ENCODE measurements around the gene PDAP1. TPM values are rescaled to one million over a fixed set of nuclear protein-coding genes. Genes with fewer than 3 reads are reported as not detected.

PDAP1 gene
- total RNA-seq, 1 experiment from 2014 or later, result 150 TPM

DNA sequence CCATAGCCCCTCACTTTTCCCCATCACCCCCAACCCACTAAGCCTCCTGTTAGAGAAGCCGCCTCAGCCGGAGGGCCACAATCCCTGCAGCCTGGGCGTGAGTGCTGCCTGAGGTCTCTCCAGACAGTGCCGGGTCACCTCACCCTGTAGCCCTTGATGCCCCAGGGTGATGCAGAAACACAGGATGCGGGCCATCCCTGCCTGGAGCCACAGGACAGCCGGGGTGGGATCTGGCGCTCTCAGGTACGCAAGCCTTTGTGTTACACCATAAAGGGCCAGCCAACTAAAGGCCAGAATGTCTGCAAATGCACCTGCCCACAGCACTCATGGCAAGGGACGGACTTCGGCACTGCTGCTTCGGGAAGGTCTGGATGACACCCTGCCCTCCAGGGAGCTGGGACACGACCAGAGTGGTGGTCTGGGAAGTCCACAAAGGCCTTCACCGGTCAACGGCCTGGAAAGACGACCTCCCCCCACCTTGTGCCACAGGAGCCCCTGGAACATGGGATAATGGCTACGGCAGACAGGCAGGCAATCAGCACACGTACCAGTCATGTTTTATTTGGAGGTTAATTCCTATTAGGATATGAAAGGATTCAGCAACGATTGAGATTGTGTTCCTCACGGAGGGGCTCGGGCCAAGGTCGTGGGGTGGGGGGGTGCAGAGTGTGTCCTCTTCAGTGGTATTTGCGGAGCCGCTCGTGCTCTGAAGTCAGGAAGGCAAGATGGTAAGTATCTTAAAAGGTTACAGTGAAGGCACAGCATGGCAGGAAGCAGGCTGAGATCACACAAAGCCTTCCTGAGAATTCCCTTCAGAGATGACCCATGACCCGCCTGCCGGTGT is 49.5 kb upstream of the PDAP1 start:
- Histone ChIP-seq H3K9me3 (ENCODE audit: control insufficient read depth, low read depth, low read length) (no peaks in the 10 kb centered on the region), H2BK15ac (ENCODE audit: low read depth, low read length) (no peak overlapping the region), H3K14ac (ENCODE audit: insufficient read depth, low read length) (no peak overlapping the region), H4K5ac (ENCODE audit: insufficient read length, low read depth, low read length) (no peak overlapping the region), H3K18ac (ENCODE audit: insufficient read length, low read depth, low read length) (no peak overlapping the region), H3K4ac (ENCODE audit: low read depth, low read length) (no peak overlapping the region), H3K79me2 (ENCODE audit: insufficient read depth, low read length) (peaks cover 4% of the 10 kb centered on the region; the same call in 1 of the 2 replicates), H2BK120ac (ENCODE audit: low read depth, low read length, poor library complexity, severe bottlenecking) (no peak overlapping the region), H3K23ac (ENCODE audit: insufficient read length, low read depth, low read length) (no peak overlapping the region), H4K8ac (replicated peaks; ENCODE audit: insufficient read length, low read depth, low read length) (no peak overlapping the region), H3K56ac (ENCODE audit: insufficient read length, low read depth, low read length) (no peak overlapping the region), H3K4me2 (ENCODE audit: insufficient read depth, insufficient read length, low read length) (no peak overlapping the region), H3K23me2 (ENCODE audit: insufficient read length, low read depth, low read length, poor library complexity, severe bottlenecking) (no peaks in the 10 kb centered on the region), H2BK20ac (ENCODE audit: low read depth, low read length, poor library complexity, severe bottlenecking) (no peak overlapping the region), H3K27ac (ENCODE audit: insufficient read length, low read depth, low read length) (no peak overlapping the region), H2BK12ac (ENCODE audit: insufficient read length, low read depth, low read length) (no peak overlapping the region), H3K4me1 (ENCODE audit: insufficient read depth, low read length) (no peaks in the 10 kb centered on the region), H2AK5ac (ENCODE audit: insufficient read length, low read length) (no peak overlapping the region), H2AFZ (ENCODE audit: low read length) (no peak overlapping the region), H3K27me3 (ENCODE audit: insufficient read depth, low read length) (no peaks in the 10 kb centered on the region), H3K79me1 (ENCODE audit: insufficient read depth, low read depth, low read length, poor library complexity, severe bottlenecking) (peaks cover 8% of the 10 kb centered on the region), H2BK5ac (ENCODE audit: insufficient read length, low read length) (no peak overlapping the region), H4K91ac (ENCODE audit: insufficient read length, low read depth, low read length) (no peak overlapping the region), H3K9ac (ENCODE audit: extremely low read depth, insufficient read length, low read length) (no peak overlapping the region), H4K20me1 (ENCODE audit: control insufficient read depth, insufficient read depth, insufficient read length) (no peaks in the 10 kb centered on the region), H3T11ph (ENCODE audit: low read length) (no peak overlapping the region)
- WGBS (ENCODE audit: extremely low coverage, insufficient read length, low lambda C conversion rate), result no CpG with 5 or more reads among the region's 26 CpGs
- H3K9me3 Mint-ChIP-seq, result 0 out of 5 replicates have a peak, but pooled peaks cover 0 to 3% of the 10 kb centered on the region in 2 experiments
- no peak for DNase-seq
- TF ChIP-seq, protein P1, sequence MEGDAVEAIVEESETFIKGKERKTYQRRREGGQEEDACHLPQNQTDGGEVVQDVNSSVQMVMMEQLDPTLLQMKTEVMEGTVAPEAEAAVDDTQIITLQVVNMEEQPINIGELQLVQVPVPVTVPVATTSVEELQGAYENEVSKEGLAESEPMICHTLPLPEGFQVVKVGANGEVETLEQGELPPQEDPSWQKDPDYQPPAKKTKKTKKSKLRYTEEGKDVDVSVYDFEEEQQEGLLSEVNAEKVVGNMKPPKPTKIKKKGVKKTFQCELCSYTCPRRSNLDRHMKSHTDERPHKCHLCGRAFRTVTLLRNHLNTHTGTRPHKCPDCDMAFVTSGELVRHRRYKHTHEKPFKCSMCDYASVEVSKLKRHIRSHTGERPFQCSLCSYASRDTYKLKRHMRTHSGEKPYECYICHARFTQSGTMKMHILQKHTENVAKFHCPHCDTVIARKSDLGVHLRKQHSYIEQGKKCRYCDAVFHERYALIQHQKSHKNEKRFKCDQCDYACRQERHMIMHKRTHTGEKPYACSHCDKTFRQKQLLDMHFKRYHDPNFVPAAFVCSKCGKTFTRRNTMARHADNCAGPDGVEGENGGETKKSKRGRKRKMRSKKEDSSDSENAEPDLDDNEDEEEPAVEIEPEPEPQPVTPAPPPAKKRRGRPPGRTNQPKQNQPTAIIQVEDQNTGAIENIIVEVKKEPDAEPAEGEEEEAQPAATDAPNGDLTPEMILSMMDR (conservative IDR thresholded peaks at IDR 0.05), result no peak
- H3K4me3 Mint-ChIP-seq, result no peak overlapping the region
- H3K27ac Mint-ChIP-seq, result peak overlapping the region in 2 of 3 experiments; percentile 30 to 35; a peak in 2 of 7 replicates
- no peaks in the 10 kb centered on the region; the same call in none of the 2 replicates for H3K27me3 Mint-ChIP-seq (ENCODE audit: low read depth)
- H3K36me3 Mint-ChIP-seq (ENCODE audit: insufficient read depth in 1 of 3, low read depth in 3 of 3), result peaks cover 45 to 94% (median 77%) of the 10 kb centered on the region in 3 experiments
- no peaks in the 10 kb centered on the region for H3K4me1 Mint-ChIP-seq

All from H9 (cell line).